HEK293 (cell line): ENCODE measurements around the gene HRK.
A peak's percentile ranks its signal among the peaks of the same experiment; 100 is the strongest.

Experiments
- CTCF ChIA-PET: fragments of 350-600 bp; formaldehyde crosslinking; extraction: SDS; loops from one replicate; lab custom pipeline; 2021; ENCODE audit warnings: antibody characterized with exemption; lab: Yijun Ruan, JAX
- POLR2A ChIA-PET: fragments of 300-600 bp; formaldehyde crosslinking; extraction: SDS; loops from one replicate; lab custom pipeline; 2020; ENCODE audit warnings: antibody characterized with exemption, inconsistent platforms; lab: Yijun Ruan, JAX
- H3K27ac ChIP-seq: fragments of 200-500 bp; sonication (Bioruptor generic); 2 replicates; pipeline ENCODE4 v1.5.1; 2014; ENCODE audit warnings: low read depth, low read length, control low read depth, inconsistent platforms; ENCODE audit errors: extremely low read depth
- H3K36me3 ChIP-seq, 2 experiments: fragments of 200-500 bp in 1 of 2; sonication (Bioruptor generic) in 1 of 2; 1 replicate in 1 of 2; 2 replicates in 1 of 2; pipeline ENCODE4 v1.5.1; 2014 to 2017; ENCODE audit warnings: inconsistent platforms in 2 of 2, low read length in 2 of 2; ENCODE audit not compliant: control insufficient read depth in 2 of 2, insufficient read depth in 1 of 2
- H3K4me1 ChIP-seq: fragments of 200-500 bp; sonication (Bioruptor generic); 2 replicates; pipeline ENCODE4 v1.5.1; 2014; ENCODE audit warnings: mild to moderate bottlenecking, low read length, inconsistent platforms; ENCODE audit not compliant: control insufficient read depth, insufficient read depth
- H3K4me3 ChIP-seq: 2 replicates; pipeline ENCODE4 v1.5.1; 2011; ENCODE audit warnings: low read depth, mild to moderate bottlenecking, control low read depth, low read length, moderate library complexity
- H3K9me3 ChIP-seq: fragments of 200-500 bp; sonication (Bioruptor generic); 2 replicates; pipeline ENCODE4 v1.5.1; 2014; ENCODE audit warnings: low read depth, low read length, inconsistent platforms; ENCODE audit not compliant: control insufficient read depth, insufficient read depth
- EGR2 ChIP-seq: fragments of 450-650 bp; formaldehyde crosslinking; IDR thresholded peaks from 2 replicates; pipeline ENCODE4 v1.5.1; 2016; ENCODE audit warnings: low read depth, missing biosample characterization, missing genetic modification characterization
- FEZF1 ChIP-seq: fragments of 450-650 bp; formaldehyde crosslinking; IDR thresholded peaks from 2 replicates; pipeline ENCODE4 v1.5.1; 2016; ENCODE audit warnings: missing biosample characterization, missing genetic modification characterization
- HOXA7 ChIP-seq: sonication (generic); formaldehyde crosslinking; IDR thresholded peaks from 2 replicates; pipeline ENCODE4 v1.8.1; 2022; ENCODE audit warnings: missing genetic modification reagents, borderline replicate concordance
- HOXC10 ChIP-seq: sonication (generic); formaldehyde crosslinking; IDR thresholded peaks from 2 replicates; pipeline ENCODE4 v1.8.1; 2023; ENCODE audit warnings: mild to moderate bottlenecking, missing genetic modification reagents
- OSR2 ChIP-seq: fragments of 450-650 bp; formaldehyde crosslinking; IDR thresholded peaks from 2 replicates; pipeline ENCODE4 v1.5.1; 2016; ENCODE audit warnings: missing biosample characterization, missing genetic modification characterization
- PATZ1 ChIP-seq: fragments of 450-650 bp; formaldehyde crosslinking; IDR thresholded peaks from 2 replicates; pipeline ENCODE4 v1.5.1; 2016; ENCODE audit warnings: missing biosample characterization, missing genetic modification characterization
- PRDM4 ChIP-seq: fragments of 450-650 bp; formaldehyde crosslinking; IDR thresholded peaks from 2 replicates; pipeline ENCODE4 v1.5.1; 2017; ENCODE audit warnings: missing biosample characterization, missing genetic modification characterization
- SCRT2 ChIP-seq: fragments of 450-650 bp; formaldehyde crosslinking; IDR thresholded peaks from 2 replicates; pipeline ENCODE4 v1.5.1; 2016; ENCODE audit warnings: missing biosample characterization, missing genetic modification characterization
- WT1 ChIP-seq: fragments of 450-650 bp; formaldehyde crosslinking; IDR thresholded peaks from 2 replicates; pipeline ENCODE4 v1.5.1; 2016; ENCODE audit warnings: missing biosample characterization, missing genetic modification characterization
- ZBTB6 ChIP-seq: fragments of 450-650 bp; formaldehyde crosslinking; IDR thresholded peaks from 2 replicates; pipeline ENCODE4 v1.5.1; 2017; ENCODE audit warnings: missing biosample characterization, missing genetic modification characterization
- ZFHX2 ChIP-seq: fragments of 450-650 bp; formaldehyde crosslinking; conservative IDR thresholded peaks from 2 replicates; pipeline ENCODE4 v1.5.1; 2016; ENCODE audit warnings: missing biosample characterization, missing genetic modification characterization
- ZNF202 ChIP-seq: fragments of 450-650 bp; formaldehyde crosslinking; IDR thresholded peaks from 2 replicates; pipeline ENCODE4 v1.5.1; 2016; ENCODE audit warnings: missing biosample characterization, missing genetic modification characterization, borderline replicate concordance
- ZNF214 ChIP-seq: fragments of 450-650 bp; formaldehyde crosslinking; IDR thresholded peaks from 2 replicates; pipeline ENCODE4 v1.5.1; 2017; ENCODE audit warnings: missing biosample characterization, mild to moderate bottlenecking, missing genetic modification characterization, borderline replicate concordance
- ZNF239 ChIP-seq: fragments of 450-650 bp; formaldehyde crosslinking; IDR thresholded peaks from 2 replicates; pipeline ENCODE4 v1.5.1; 2016; ENCODE audit warnings: missing biosample characterization, missing genetic modification characterization
- ZNF366 ChIP-seq: fragments of 450-650 bp; formaldehyde crosslinking; conservative IDR thresholded peaks from 2 replicates; pipeline ENCODE4 v1.5.1; 2016; ENCODE audit warnings: missing biosample characterization, missing genetic modification characterization
- ZNF473 ChIP-seq: fragments of 450-650 bp; formaldehyde crosslinking; IDR thresholded peaks from 2 replicates; pipeline ENCODE4 v1.5.1; 2017; ENCODE audit warnings: missing biosample characterization, missing genetic modification characterization
- ZNF48 ChIP-seq: fragments of 450-650 bp; formaldehyde crosslinking; IDR thresholded peaks from 2 replicates; pipeline ENCODE4 v1.5.1; 2016; ENCODE audit warnings: missing biosample characterization, missing genetic modification characterization
- ZNF555 ChIP-seq: fragments of 450-650 bp; formaldehyde crosslinking; conservative IDR thresholded peaks from 2 replicates; pipeline ENCODE4 v1.5.1; 2017; ENCODE audit warnings: missing biosample characterization, mild to moderate bottlenecking, missing genetic modification characterization, inconsistent platforms
- ZNF585B ChIP-seq: fragments of 450-650 bp; formaldehyde crosslinking; IDR thresholded peaks from 2 replicates; pipeline ENCODE4 v1.5.1; 2016; ENCODE audit warnings: missing biosample characterization, missing genetic modification characterization
- ZNF639 ChIP-seq: fragments of 450-650 bp; formaldehyde crosslinking; IDR thresholded peaks from 2 replicates; pipeline ENCODE4 v1.5.1; 2016; ENCODE audit warnings: missing biosample characterization, missing genetic modification characterization
- ZNF645 ChIP-seq: fragments of 450-650 bp; formaldehyde crosslinking; IDR thresholded peaks from 2 replicates; pipeline ENCODE4; 2016; ENCODE audit warnings: missing biosample characterization, missing genetic modification characterization
- ZNF792 ChIP-seq: fragments of 450-650 bp; formaldehyde crosslinking; IDR thresholded peaks from 2 replicates; pipeline ENCODE4 v1.5.1; 2016; ENCODE audit warnings: missing biosample characterization, missing genetic modification characterization
- ZNF843 ChIP-seq: fragments of 450-650 bp; formaldehyde crosslinking; IDR thresholded peaks from 2 replicates; pipeline ENCODE4 v1.5.1; 2016; ENCODE audit warnings: missing biosample characterization, missing genetic modification characterization

HRK gene

GRCh38 chr12:116861320-116861719 is 19.9 kb downstream of the HRK start (continued):
- TF ChIP-seq ZNF792 (tag by site-specific recombination) (no peak), WT1 (no peak), ZNF639 (no peak), OSR2 (peak; percentile 22; the same call in 1 of the 2 replicates), PATZ1 (tag by site-specific recombination) (peak; percentile 23; the same call in 1 of the 2 replicates), ZNF214 (no peak), ZBTB6 (tag by site-specific recombination) (no peak), ZNF585B (no peak)
- TF ChIP-seq, all 188 proteins: peak for 7

GRCh38 chr12:116860263-116860662 is 21.0 kb downstream of the HRK start:
- Histone ChIP-seq H3K4me1 (peaks cover 12% of the 10 kb centered on the region), H3K9me3 (no peaks in the 10 kb centered on the region), H3K36me3 (peaks cover 0 to 3% of the 10 kb centered on the region in 2 experiments; a peak in 1 of 3 replicates), H3K4me3 (no peak overlapping the region), H3K27ac (no peak overlapping the region)
- ChIA-PET POLR2A (no interaction called here), CTCF (interaction anchor here (1.2 kb wide), 1 partner anchor 20 kb away, joined by 3 read pairs; no protein-coding TSS in a partner anchor)
- TF ChIP-seq HOXC10 (CRISPR knock-in tag) (no peak), ZFHX2 (tag by site-specific recombination) (peak; percentile 96), EGR2 (peak; percentile 93), ZNF645 (tag by site-specific recombination) (no peak), PRDM4 (tag by site-specific recombination) (no peak), ZNF366 (tag by site-specific recombination) (no peak)

GRCh38 chr12:116859079-116859478 is 22.2 kb downstream of the HRK start:
- ChIA-PET CTCF (interaction anchor here (0.7 to 1.2 kb wide), 2 partner anchors 21 to 144 kb away, joined by 3 read pairs; no protein-coding TSS in a partner anchor), POLR2A (interaction anchor here (0.7 kb wide), 1 partner anchor 25 kb away, joined by 3 read pairs; no protein-coding TSS in a partner anchor)
- no peak overlapping the region for H3K27ac ChIP-seq
- H3K9me3 ChIP-seq: no peaks in the 10 kb centered on the region
- H3K36me3 ChIP-seq: peaks cover 0 to 3% of the 10 kb centered on the region in 2 experiments; a peak in 1 of 3 replicates
- H3K4me3 ChIP-seq: no peak overlapping the region
- no peak for TF ChIP-seq ZNF473 (tag by site-specific recombination)
- no peak for TF ChIP-seq ZNF843
- no peak for TF ChIP-seq ZNF202
- TF ChIP-seq ZNF239 (tag by site-specific recombination): no peak
- no peak for TF ChIP-seq FEZF1 (tag by site-specific recombination)
- no peak for TF ChIP-seq ZNF48
- TF ChIP-seq SCRT2 (tag by site-specific recombination): peak; percentile 57; the same call in 1 of the 2 replicates
- TF ChIP-seq ZNF555 (tag by site-specific recombination): no peak
- TF ChIP-seq HOXA7: no peak
- peaks cover 12% of the 10 kb centered on the region for H3K4me1 ChIP-seq
